Adrenal gland (tissue), 12 donors: ENCODE data around the gene C5orf47. TPM values are rescaled to one million over a fixed set of nuclear protein-coding genes. Genes with fewer than 3 reads are reported as not detected.

Source experiments
- DNase-seq, 7 donors: peaks; one replicate each; pipeline ENCODE4 v3.0.0-alpha.2; 2019 to 2020
- H3K27ac ChIP-seq, 5 donors: fragments of 200-600 bp; sonication (generic) in 4 of 5; 1 replicate in 3 of 5; 2 replicates in 2 of 5; pipeline versions ENCODE4 v1.5.1 to v1.8.0; 2016 to 2020; ENCODE audit warnings: mild to moderate bottlenecking in 1 of 5
- H3K27me3 ChIP-seq: fragments of 200-600 bp; 2 replicates; pipeline ENCODE4 v1.8.0; 2021
- H3K36me3 ChIP-seq, 2 donors: fragments of 200-600 bp; replicated peaks in 1 of 2; 1 replicate in 1 of 2; 2 replicates in 1 of 2; pipeline versions ENCODE4 v1.5.1 to v1.8.0; 2018 to 2022
- H3K4me1 ChIP-seq, 2 donors: fragments of 200-600 bp; replicated peaks in 1 of 2; 1 replicate in 1 of 2; 2 replicates in 1 of 2; pipeline versions ENCODE4 v1.5.1 to v1.8.0; 2018 to 2021
- H3K4me3 ChIP-seq, 4 donors: fragments of 200-600 bp; sonication (generic) in 3 of 4; one replicate each; pipeline ENCODE4 v1.5.1; 2016 to 2018
- H3K9me3 ChIP-seq, 3 donors: fragments of 200-600 bp; sonication (generic) in 1 of 3; replicated peaks in 1 of 3; 1 replicate in 2 of 3; 2 replicates in 1 of 3; pipeline versions ENCODE4 v1.5.1 to v1.8.0; 2016 to 2021
- POLR2A ChIP-seq, 2 donors: fragments of 450-650 bp; IDR thresholded peaks; one replicate each; pipeline ENCODE4 v1.6.1; 2017; ENCODE audit warnings: antibody characterized with exemption in 2 of 2, mild to moderate bottlenecking in 2 of 2, moderate library complexity in 1 of 2
- WGBS, 4 donors: extraction: QIAGEN DNeasy Blood & Tissue Kit in 2 of 4; methylation state at CpG; one replicate each; pipeline versions ENCODE4 v1.1.5 to v1.1.7; 2013 to 2017; 5-methylcytosine and 5-hydroxymethylcytosine counted together
- intact Hi-C, 2 donors: fragments of 100-400 bp; cut with DNase I; formaldehyde crosslinking; loops; one replicate each; pipeline versions ENCODE4 v1.14.1 to v1.15.0; 2022 to 2023
- polyA plus RNA-seq, 3 donors: library from polyadenylated mRNA; stranded (reverse); fragments of 200-250 nt in 2 of 3; fragments of 350-450 nt in 1 of 3; fragmentation: Illumina TruSeq in 1 of 3; extraction: RNeasy Lipid Tissue Mini Kit (QIAGEN cat#74804) in 1 of 3; gene quantifications; one replicate each; pipeline ENCODE4 v1.2.3, GENCODE V29; 2013 to 2014
- total RNA-seq, 9 donors: library from RNA; depleted of rRNA in 4 of 9; stranded (reverse); fragments of >200 nt in 4 of 9; fragments of 120-200 nt in 1 of 9; fragmentation: NEBNext Ultra II Directional in 1 of 9; extraction: Animal tissue kit (Norgen Biotek cat#: 25700) in 1 of 9; gene quantifications; one replicate each; pipeline versions ENCODE4 v1.1.0 to v1.2.4, GENCODE V29; 2013 to 2023
- TF ChIP-seq, protein P1 (sequence below), 6 experiments: fragments of 450-650 bp in 4 of 6; fragments of 200-600 bp in 2 of 6; sonication (generic) in 1 of 6; IDR thresholded peaks; 1 replicate in 5 of 6; 2 replicates in 1 of 6; pipeline versions ENCODE4 v1.5.1 to v1.8.0; 2016 to 2021; ENCODE audit warnings: antibody characterized with exemption in 6 of 6, mild to moderate bottlenecking in 2 of 6, moderate library complexity in 1 of 6
- donor health status: healthy with polysubstance abuse.
- donor health status: Bipolar disorder and iron deficiency.
- donor health status: DM: yes; HTN: yes; CAD: no.
- donor health status: DM: no; HTN: no; CAD: no.
- donor health status: DM: no; HTN: no; CAD: no.
- donor health status: DM: yes; HTN: yes; CAD: no.

Gene C5orf47
- total and polyA plus RNA-seq, 12 donors, result 0.08 to 0.25 (median 0.16) TPM; not detected in 5

DNA sequence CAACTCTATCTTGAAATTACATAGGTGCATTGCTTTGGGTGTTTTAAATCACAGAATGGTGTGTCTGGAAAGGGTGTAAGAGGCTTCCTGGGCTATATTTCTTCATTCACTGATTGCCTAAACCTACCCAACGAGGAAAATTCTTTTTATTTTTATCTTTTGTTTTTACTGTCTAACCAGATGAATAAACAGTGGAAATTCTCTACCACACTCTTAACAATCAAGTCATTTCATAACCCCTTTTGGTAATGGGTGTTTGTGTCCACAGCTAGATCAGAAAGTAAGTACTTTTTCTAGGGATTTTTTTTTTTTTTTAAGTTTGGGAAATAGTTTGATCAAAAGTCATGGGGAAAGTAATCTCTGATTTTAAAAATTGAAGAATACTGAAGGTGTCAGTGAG, 27.6 kb upstream of the C5orf47 start:
- H3K27me3 ChIP-seq, result no peaks in the 10 kb centered on the region
- H3K9me3 ChIP-seq, result no peaks in the 10 kb centered on the region
- intact Hi-C loops, result no loop called here
- TF ChIP-seq POLR2A (IDR thresholded peaks at IDR 0.05), result no peak
- TF ChIP-seq, protein P1, sequence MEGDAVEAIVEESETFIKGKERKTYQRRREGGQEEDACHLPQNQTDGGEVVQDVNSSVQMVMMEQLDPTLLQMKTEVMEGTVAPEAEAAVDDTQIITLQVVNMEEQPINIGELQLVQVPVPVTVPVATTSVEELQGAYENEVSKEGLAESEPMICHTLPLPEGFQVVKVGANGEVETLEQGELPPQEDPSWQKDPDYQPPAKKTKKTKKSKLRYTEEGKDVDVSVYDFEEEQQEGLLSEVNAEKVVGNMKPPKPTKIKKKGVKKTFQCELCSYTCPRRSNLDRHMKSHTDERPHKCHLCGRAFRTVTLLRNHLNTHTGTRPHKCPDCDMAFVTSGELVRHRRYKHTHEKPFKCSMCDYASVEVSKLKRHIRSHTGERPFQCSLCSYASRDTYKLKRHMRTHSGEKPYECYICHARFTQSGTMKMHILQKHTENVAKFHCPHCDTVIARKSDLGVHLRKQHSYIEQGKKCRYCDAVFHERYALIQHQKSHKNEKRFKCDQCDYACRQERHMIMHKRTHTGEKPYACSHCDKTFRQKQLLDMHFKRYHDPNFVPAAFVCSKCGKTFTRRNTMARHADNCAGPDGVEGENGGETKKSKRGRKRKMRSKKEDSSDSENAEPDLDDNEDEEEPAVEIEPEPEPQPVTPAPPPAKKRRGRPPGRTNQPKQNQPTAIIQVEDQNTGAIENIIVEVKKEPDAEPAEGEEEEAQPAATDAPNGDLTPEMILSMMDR (IDR thresholded peaks at IDR 0.05), result no peak
- peaks cover 8 to 28% of the 10 kb centered on the region in 2 donors for H3K4me1 ChIP-seq
- WGBS, 4 donors, result 37 to 47% (median 41%) methylated on average over 1 of the region's 1 CpG
- peak overlapping the region in 1 of 5 donors; percentile 7 for H3K27ac ChIP-seq
- H3K4me3 ChIP-seq, result no peak overlapping the region
- DNase-seq, result no peak
- peaks cover 0 to 44% of the 10 kb centered on the region in 2 donors for H3K36me3 ChIP-seq

DNA sequence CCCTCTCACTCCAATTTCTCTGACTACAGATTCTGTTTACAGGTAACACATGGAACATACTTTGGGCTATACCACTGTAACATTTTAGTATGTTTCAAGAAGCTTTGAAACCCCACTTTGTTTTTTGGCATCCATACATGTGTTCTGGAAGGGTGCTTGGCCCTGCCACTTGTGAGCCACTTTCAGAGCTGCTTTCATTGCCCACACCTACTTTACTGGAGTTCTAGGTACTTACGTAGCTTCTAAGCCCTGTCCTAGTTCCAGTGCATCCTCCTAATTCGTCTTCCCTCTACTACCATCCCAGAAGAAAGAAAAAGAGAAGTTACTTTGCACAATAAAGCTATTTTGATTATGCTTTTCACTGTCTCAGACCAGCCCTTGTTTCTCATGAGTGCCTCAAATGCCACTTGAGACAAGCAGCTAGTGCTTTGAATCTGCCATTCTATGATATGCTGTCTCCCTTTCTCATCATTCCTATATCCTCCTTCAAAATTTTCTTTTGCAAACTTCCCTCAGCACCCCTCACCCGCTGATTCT, 26.5 kb upstream of the C5orf47 start:
- intact Hi-C loops, result no loop called here
- peaks cover 8 to 28% of the 10 kb centered on the region in 2 donors for H3K4me1 ChIP-seq
- peaks cover 0 to 33% of the 10 kb centered on the region in 2 donors for H3K36me3 ChIP-seq
- H3K9me3 ChIP-seq, result no peaks in the 10 kb centered on the region
- no peak for TF ChIP-seq POLR2A (IDR thresholded peaks at IDR 0.05)
- TF ChIP-seq, protein P1 (IDR thresholded peaks at IDR 0.05), result no peak
- WGBS, 4 donors, result 80 to 89% (median 85%) methylated on average over 3 of the region's 3 CpGs
- DNase-seq, result no peak
- no peak overlapping the region for H3K4me3 ChIP-seq
- H3K27me3 ChIP-seq, result no peaks in the 10 kb centered on the region
- H3K27ac ChIP-seq, result peak overlapping the region; percentile 56 to 86 (median 71)

DNA sequence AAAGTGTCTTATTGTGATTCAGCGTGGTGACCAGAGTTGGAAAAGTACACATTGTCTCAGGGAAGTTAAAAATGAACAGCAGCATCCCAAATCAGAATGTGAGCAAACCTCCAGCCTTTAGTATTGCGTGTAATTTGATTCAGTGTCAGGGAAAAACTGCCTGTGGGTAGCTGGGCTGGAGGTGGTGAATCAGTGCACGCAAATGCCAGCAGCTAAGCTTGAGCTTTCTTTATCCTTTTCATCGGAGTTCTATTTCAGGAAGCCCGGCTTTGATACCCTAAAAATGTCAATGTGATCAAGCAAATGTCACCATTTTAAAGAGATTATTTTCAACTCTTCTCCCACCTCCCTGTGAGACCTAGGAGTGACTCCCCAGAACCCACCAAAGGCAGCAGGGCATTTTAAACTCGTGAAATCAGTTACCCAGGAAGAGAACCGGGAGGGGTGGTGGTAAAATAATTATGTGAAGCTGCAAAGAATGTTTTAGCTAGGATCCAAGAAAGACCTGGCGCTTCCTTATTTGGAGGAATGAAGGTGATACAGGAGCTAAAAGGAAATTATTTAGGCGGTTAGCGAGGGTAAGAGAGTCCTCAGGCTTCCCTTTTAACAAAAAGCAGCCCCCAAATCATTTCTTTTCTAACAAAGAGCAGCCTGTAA, 25.7 kb upstream of the C5orf47 start:
- Histone ChIP-seq H3K27ac (peak overlapping the region; percentile 56 to 86 (median 71)), H3K4me1 (peaks cover 8 to 28% of the 10 kb centered on the region in 2 donors), H3K4me3 (peak overlapping the region in 1 of 4 donors; percentile 34), H3K27me3 (no peaks in the 10 kb centered on the region), H3K36me3 (peaks cover 0 to 25% of the 10 kb centered on the region in 2 donors), H3K9me3 (no peaks in the 10 kb centered on the region)
- 32 to 40% (median 38%) methylated on average over 10 of the region's 10 CpGs for WGBS, 4 donors
- DNase-seq, result peak in 6 of 7 donors; percentile 60 to 71 (median 64)
- intact Hi-C loops, result no loop called here
- peak in 1 of 2 donors; percentile 38 for TF ChIP-seq POLR2A (IDR thresholded peaks at IDR 0.05)
- TF ChIP-seq, protein P1 (IDR thresholded peaks at IDR 0.05), result no peak

DNA sequence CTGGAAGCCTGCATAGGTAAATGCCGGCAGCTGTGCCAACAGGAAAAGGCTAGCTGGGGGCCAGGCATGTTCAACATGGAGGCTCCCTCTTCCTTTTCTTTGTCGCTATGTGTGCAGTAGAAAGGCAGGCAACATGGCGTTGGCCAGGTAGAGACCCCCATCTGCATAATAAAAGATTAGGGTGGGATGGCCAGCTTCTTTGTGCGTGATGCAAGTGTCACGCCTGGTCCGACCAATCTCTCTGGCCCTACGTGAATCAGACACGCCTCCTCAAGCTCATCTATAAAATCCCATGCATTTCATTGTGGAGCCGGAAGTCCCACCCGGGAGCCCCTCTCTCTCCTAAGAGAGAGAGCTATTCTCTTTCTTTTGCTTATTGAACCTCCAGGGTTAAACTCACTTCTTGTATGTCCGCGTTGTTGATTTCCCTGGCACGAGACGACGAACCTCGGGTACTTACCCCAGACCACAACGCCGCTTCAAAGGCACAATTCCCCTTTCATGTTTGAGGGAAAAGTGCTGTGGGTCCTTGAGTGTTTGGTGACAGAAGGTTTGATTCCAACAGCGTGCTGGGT, 25.0 kb upstream of the C5orf47 start:
- Histone ChIP-seq H3K4me3 (peak overlapping the region in 1 of 4 donors; percentile 34), H3K27ac (peak overlapping the region; percentile 56 to 86 (median 71)), H3K4me1 (peaks cover 8 to 28% of the 10 kb centered on the region in 2 donors), H3K9me3 (no peaks in the 10 kb centered on the region), H3K27me3 (no peaks in the 10 kb centered on the region), H3K36me3 (peaks cover 0 to 18% of the 10 kb centered on the region in 2 donors)
- no peak for TF ChIP-seq POLR2A (IDR thresholded peaks at IDR 0.05)
- TF ChIP-seq, protein P1 (IDR thresholded peaks at IDR 0.05), result no peak
- intact Hi-C loops, result no loop called here
- DNase-seq, result peak in 2 of 7 donors; percentile 54 to 66
- 30 to 47% (median 43%) methylated on average over 18 to 19 of the region's 19 CpGs for WGBS, 4 donors
